IMR-90 (cell line): ENCODE data around the gene NPAS3.

Experiments used
- BHLHE40 ChIP-seq: fragments of 150-350 bp; IDR thresholded peaks from 2 replicates; pipeline ENCODE4 v1.6.1; 2016; ENCODE audit warnings: mild to moderate bottlenecking, low read depth, low read length
- POLR2A ChIP-seq: IDR thresholded peaks from 2 replicates; pipeline ENCODE4 v1.6.1; 2012; ENCODE audit warnings: mild to moderate bottlenecking, low read depth, low read length
- RFX5 ChIP-seq: IDR thresholded peaks from 2 replicates; pipeline ENCODE4 v1.8.0; 2012; ENCODE audit warnings: low read depth, mild to moderate bottlenecking, low read length, moderate library complexity
- TF ChIP-seq, protein P1 (sequence below): conservative IDR thresholded peaks from 2 replicates; pipeline ENCODE4 v1.5.1; 2012; ENCODE audit warnings: mild to moderate bottlenecking, low read depth, low read length, improper control_type of control experiment
- TF ChIP-seq, protein P2 (sequence below): fragments of 150-350 bp; IDR thresholded peaks from 2 replicates; pipeline ENCODE4 v1.6.1; 2017; ENCODE audit warnings: mild to moderate bottlenecking, antibody characterized with exemption, low read length, low read depth

DNA sequence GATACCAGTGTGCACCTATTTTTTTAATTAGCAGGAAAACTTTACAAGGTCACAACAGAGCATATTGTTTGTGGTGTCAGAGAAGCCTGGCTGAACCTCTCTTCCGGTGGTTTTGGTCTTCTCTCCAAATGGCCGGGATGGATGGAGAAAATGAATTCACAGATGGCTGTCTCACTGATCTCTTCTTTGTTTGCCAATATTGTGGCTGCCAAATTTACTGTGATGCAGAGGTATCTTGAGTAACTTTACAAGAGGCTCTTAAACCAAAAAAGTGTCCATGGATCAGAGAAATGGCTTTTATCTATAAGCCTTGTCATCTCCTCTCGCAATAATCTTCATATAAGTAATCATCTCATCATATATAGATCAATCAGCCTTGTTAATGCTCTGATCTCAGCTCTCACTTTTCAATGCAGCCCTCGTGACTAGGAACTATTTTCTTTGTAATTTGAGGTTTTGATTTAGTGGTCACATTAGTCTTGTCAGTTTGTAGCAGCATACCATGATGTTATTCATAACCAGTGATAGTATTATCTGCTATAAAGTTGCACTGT lies 704.1 kb downstream of the NPAS3 start:
- no peak for TF ChIP-seq POLR2A
- TF ChIP-seq RFX5: no peak
- TF ChIP-seq, protein P1, sequence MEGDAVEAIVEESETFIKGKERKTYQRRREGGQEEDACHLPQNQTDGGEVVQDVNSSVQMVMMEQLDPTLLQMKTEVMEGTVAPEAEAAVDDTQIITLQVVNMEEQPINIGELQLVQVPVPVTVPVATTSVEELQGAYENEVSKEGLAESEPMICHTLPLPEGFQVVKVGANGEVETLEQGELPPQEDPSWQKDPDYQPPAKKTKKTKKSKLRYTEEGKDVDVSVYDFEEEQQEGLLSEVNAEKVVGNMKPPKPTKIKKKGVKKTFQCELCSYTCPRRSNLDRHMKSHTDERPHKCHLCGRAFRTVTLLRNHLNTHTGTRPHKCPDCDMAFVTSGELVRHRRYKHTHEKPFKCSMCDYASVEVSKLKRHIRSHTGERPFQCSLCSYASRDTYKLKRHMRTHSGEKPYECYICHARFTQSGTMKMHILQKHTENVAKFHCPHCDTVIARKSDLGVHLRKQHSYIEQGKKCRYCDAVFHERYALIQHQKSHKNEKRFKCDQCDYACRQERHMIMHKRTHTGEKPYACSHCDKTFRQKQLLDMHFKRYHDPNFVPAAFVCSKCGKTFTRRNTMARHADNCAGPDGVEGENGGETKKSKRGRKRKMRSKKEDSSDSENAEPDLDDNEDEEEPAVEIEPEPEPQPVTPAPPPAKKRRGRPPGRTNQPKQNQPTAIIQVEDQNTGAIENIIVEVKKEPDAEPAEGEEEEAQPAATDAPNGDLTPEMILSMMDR: no peak
- no peak for TF ChIP-seq BHLHE40
- TF ChIP-seq, protein P2, sequence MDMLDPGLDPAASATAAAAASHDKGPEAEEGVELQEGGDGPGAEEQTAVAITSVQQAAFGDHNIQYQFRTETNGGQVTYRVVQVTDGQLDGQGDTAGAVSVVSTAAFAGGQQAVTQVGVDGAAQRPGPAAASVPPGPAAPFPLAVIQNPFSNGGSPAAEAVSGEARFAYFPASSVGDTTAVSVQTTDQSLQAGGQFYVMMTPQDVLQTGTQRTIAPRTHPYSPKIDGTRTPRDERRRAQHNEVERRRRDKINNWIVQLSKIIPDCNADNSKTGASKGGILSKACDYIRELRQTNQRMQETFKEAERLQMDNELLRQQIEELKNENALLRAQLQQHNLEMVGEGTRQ: no peak
